Fibroblast of skin of right quadriceps (primary cell): ENCODE measurements around the gene BICDL2.

ENCODE experiments used
- DNase-seq: peaks from one replicate; pipeline ENCODE4 v3.0.0-alpha.2; 2013

BICDL2 gene

DNA sequence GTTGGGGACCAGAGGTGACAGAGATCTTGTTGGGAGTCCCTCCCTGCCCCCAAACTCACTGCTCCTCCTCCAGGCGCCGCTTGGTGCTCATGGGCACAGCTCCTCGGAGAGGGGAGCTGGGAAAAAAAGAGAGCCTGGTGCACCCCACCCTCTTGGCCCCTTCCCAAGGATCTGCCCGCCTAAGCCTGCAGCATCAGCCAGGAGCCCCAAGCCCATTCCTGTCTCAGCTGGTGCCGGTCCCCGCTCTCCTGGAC is 13.4 kb downstream of the BICDL2 start:
- peak; percentile 82 for DNase-seq

- DNase-seq, result peak; percentile 63
Measured at GRCh38 chr16:3022684-3023414, 13.9 kb downstream of the BICDL2 start.

DNA sequence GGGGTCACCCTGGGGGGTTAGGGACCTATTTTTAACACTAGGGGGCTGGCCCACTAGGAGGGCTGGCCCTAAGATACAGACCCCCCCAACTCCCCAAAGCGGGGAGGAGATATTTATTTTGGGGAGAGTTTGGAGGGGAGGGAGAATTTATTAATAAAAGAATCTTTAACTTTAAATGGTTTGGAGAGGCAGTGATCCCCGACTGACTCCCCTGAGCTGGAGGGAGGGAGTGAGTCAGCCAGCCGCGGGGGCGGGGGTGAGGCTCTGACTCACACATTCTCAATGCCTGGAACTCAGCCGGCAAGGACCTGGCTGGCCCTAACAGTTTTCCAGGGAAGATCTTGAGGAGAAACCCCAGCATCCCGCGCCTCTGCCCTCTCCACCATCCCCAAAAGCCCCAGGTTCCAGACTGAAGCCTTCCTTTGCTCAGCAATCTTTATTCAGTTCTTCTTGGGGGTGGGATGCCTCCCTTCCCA is 14.5 kb downstream of the BICDL2 start:
- DNase-seq, result peak; percentile 98

GRCh38 chr16:3021449-3022207 is 15.1 kb downstream of the BICDL2 start:
- DNase-seq, result peak; percentile 98

GRCh38 chr16:3020604-3021448 is 15.9 kb downstream of the BICDL2 start:
- DNase-seq, result peak; percentile 93

- peak; percentile 82 for DNase-seq
Measured at GRCh38 chr16:3020247-3020603, 16.5 kb downstream of the BICDL2 start, which contains the start of gene TNFRSF12A. Gene TNFRSF12A (plus strand): TSS chr16:3020368. CDS start chr16:3020398, 30 bp downstream.

DNA sequence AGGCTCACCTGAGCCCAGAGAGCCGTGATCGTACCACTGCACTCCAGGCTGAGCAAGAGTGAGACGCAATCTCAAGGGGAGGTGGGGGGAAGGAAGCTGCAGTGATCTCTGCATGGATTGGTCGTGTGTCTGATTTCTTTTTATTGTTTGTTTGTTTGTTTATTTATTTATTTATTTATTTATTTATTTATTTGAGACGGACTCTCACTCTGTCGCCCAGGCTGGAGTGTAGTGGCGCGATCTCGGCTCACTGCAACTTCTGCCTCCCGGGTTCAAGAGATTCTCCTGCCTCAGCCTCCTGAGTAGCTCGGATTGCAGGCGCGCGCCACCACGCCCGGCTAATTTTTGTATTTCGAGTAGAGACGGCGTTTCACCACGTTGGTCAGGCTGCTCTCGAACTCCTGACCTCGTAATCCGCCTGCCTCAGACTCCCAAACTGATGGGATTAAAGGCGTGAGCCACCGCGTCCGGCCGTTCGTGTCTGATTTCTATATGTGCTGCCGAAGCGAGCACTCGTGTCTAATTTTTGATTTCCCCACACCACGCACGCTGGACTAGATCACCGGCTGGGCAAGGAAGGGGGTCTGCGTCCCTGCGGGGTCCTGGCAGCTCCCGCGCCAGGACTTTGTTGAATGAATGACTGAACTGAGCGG is 17.0 kb downstream of the BICDL2 start:
- no peak for DNase-seq

DNA sequence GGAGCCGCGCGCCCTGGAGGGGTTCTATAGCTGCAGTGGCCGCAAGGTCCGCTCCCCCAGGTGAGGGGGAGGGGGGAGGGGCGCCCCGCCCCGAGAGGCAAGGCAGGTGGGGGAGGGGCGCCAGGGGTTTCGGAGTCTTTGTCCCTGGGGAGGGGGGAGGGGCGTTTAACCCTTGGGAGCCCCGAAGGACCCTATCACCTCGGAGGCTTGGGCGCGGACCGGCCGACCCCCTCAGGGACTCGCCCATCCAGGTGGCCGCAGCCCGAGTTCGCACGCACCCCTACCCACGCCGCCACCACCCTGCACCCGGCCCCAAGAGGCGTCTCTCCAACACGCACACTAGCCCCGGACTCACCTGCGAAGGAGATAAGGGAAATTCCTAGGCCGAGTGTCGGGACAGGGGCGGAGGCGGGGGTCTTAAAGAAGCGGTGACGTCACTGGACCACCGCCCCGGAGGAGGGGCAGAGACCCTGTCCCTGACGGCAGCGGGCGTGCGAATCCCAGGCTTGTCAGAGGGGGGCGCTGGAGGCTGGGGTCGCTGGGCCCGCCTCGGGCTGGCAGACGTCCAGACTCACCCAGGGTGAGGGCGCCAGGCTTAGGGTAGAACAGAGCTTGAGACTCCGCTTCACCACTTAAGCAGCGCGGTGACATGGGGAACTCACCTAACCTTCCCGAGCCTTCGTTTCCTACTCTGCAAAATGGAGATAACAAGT is 18.8 kb downstream of the BICDL2 start, which contains the start of gene CLDN6:
TSS of gene CLDN6 (minus strand) at position 390 of the 713 bp plus-strand sequence. CDS start 2,162 bp downstream, outside the sequence.
- DNase-seq, result no peak

DNA sequence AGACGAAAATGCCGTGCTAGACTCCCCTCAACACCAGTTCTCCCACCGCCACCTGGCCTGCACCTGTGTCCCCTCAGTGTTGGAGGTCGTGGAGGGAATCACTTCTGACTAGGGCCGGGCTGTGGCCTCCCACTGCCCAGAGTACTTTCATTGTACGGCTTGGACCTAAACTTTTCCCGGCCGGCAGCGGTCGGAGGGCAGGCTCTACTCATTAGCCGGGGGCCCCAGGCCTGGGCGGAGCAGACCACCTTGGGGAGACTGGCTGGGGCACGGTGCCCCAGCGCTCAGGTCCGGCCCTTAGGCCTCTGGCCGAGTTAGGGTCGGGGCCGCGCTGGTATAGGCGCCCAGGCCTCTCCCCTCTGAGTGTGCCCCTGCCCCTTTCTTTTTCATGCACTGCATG is 19.4 kb downstream of the BICDL2 start:
- DNase-seq, result no peak

DNA sequence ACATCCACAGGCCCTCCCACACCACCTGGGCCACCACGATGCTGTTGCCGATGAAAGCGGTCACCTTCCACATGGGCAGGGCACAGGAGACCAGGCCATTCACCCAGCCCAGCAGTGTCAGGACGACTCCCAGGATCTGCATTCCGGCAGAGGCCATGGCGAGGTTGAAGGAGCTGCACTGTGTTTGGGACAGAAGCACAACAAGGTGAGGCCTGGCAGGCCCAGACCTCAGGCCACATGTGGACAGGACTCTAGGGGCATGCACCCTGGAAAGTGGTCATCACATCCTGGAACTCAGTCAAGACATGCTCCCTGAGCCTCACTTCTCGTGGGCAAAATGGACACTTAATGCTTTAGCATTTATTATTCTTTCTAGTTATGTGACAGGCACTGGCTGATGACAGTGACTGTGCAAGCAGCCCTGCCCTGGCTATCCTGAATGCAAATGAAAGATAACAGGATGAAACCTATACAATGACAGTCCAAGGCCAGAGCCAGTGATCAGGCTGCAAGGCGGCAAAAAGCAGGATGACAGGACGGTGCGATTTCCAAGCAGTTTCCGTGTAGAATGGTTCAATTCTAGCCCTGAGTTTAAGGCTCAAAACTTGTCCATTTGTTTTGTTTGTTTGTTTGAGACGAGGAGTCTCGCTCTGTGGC is 20.8 kb downstream of the BICDL2 start:
- DNase-seq, result no peak

DNA sequence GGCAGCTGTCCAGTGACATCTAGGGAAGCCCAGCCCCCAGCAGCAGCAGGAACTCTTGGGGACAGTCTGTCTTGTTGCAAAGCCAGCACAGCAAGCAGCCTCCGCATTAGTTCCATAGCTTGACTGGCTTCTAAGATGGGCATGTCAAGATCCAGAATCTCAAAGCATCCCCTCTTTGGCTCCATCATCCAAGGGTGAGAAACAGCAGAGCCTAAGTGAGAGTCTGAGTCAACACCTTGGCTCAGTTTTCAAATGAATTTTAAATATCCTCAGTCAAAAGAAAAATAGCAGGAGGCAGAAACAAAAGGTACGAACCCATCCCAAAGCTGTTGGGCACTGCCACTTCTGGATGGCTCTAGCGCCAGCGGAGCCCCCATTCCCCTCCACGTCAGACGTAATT is 21.8 kb downstream of the BICDL2 start:
- DNase-seq, result no peak

DNA sequence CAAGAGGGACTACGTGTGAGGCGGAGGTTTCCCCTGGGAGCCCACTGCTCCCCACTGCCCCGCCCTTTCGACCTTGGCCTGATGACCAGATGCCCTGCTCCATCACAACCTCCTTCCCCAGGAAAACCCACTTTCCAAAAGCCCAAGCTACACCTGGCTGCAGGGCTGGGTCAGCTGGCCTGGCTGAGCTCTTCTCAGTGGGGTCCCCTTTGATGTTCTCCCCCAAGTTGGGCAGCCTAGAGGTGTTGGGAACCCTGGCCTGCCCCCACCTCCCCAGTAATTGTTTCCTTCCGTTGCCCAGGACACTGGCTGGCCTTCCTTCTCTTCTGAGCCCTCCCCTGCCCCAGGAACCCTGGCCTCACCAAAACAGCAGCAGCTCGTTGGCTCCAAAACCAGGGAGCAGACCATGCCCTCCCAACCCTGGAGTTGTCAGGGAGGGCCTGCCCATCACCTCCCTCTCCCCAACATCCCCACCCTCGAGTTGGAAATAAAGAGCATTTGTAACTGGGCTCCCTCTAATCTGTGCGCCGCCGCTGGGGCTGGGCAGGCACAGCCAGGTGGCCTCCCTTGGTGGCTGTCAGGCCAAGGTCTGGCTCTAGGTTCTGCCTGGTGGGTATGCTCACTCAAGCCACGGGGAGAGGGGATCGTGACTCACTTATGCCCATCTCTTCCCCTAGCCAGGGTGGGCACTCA is 22.6 kb downstream of the BICDL2 start:
- DNase-seq, result no peak

DNA sequence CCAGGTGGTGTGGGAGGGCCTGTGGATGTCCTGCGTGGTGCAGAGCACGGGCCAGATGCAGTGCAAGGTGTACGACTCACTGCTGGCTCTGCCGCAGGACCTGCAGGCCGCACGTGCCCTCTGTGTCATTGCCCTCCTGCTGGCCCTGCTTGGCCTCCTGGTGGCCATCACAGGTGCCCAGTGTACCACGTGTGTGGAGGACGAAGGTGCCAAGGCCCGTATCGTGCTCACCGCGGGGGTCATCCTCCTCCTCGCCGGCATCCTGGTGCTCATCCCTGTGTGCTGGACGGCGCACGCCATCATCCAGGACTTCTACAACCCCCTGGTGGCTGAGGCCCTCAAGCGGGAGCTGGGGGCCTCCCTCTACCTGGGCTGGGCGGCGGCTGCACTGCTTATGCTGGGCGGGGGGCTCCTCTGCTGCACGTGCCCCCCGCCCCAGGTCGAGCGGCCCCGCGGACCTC is 23.2 kb downstream of the BICDL2 start:
- DNase-seq, result no peak

DNA sequence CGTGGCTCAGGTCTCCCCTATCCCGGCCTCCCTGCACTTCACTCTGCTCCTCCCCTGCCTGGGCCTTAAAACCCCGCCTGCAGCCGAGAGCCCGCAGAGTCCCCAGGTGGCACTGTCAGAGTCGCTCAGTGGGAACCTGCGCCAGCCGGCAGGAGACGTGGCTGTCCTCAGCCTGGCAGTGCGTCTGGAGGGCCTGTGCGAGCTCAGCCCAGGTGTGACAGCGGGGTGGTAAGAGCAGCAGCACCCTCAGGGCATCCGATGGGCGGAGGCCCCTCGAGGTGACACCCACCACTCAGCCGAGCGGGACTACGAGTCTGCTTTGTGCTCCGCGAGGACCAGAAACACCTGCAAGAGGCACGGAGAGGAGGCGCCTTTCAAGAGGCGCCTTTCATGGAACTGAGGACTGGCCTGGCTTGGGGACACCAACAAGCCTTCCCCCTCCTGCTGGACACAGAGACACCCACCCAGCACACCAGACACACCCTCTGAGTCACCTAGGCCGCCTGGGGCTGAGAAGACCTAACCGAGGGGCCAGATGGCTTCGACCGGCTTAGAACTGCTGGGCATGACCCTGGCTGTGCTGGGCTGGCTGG is 23.8 kb downstream of the BICDL2 start, which contains the start of gene CLDN9:
TSS of gene CLDN9 (plus strand) at position 96 of the 593 bp plus-strand sequence. CDS start at position 536, 440 bp downstream.
- no peak for DNase-seq

DNA sequence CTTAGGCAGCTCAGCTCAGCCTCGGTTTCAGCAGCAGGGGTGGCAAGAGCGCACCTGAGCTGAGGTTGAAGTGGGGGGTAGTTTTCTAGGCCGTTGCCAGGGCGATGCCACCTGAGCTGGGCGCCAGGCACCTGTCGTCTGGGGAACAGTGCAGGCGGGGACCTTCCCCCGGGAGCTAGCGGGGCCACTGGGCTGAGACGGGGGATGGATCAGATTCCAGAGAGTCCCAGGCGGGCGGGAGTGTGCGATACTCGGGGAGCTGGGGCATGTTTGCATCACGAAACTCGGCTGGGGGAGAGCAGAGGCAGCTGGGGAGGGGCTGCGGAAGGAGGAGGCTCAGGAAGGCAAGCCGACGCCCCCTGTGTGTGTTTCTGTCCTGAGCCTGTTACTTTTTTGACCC is 24.5 kb downstream of the BICDL2 start:
- no peak for DNase-seq

GRCh38 chr16:3010510-3010909 is 26.2 kb downstream of the BICDL2 start:
- DNase-seq, result no peak

GRCh38 chr16:3009568-3010390 is 27.0 kb downstream of the BICDL2 start:
- DNase-seq, result no peak

DNA sequence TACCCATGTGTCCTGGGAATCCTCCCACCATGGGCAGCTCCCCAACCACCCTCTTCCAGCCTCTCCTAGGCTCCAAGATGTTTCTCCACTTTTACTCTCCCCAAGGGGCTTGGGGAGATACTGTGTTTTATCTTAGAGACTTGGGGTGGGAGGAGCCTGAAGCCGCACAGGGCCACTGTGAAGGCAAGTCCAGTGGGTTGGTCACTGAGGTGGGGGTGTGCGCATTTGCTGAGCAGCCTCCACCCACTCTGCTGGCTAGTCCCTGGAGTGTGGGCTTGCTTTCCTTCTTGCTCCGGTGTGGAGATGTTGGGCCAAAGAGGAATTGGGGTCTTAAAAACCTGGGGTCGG is 28.1 kb downstream of the BICDL2 start:
- no peak for DNase-seq

DNA sequence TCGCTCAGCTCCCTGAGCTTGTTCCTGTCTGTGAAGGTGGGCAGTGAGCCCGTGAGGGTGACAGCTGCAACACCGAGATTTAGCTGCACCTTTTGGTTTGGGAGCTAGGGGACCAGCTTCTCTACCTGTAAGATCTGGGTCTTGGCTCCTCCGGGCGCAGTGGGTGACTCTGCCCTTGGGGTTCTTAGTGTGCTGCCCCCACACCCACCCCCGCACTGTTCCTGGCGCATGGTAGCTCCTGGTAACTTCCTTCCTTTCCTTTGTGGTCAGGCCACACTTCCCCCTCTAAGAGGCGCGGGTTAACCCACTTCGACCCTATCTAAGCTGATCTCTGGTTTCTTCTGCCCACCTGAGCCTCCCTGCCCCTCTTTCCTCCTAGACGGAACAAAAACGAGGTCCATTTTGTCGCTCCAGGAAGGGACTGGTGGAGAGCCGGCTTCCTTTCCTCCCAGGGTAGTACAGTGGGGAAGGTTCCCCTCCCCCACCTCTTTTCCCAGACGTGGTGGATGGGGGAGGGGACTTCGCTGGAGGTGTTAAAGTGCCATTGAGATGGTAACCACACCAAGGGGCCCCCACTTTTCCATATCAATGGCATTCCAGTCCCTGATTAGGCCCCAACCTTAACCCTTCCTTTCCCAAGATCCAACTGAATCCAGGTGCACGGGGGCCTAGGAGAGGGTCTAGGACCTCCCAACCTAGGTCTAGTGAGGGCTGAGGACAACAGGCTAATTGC is 28.6 kb downstream of the BICDL2 start:
- DNase-seq, result no peak
